GM23248 (cell line): ENCODE data around the gene SPATA31D4. TPM values are rescaled to one million over a fixed set of nuclear protein-coding genes. Genes with fewer than 3 reads are reported as not detected.
"Not testable (repeated sequence)": the region's sequence is repeated elsewhere in the genome, so short reads cannot be mapped to it uniquely, and the experiment has no call there.

Experiments used
- DNase-seq: peaks from one replicate; pipeline ENCODE4 v3.0.0-alpha.2; 2015
- H2AFZ ChIP-seq: fragments of 200-600 bp; sonication (generic); 2 replicates; pipeline ENCODE4 v1.6.1; 2016; ENCODE audit warnings: antibody characterized with exemption
- H3F3A ChIP-seq: fragments of 200-600 bp; sonication (generic); 2 replicates; pipeline ENCODE4 v1.6.1; 2016; ENCODE audit warnings: mild to moderate bottlenecking, antibody characterized with exemption, mixed run types; ENCODE audit not compliant: insufficient read depth
- H3K27ac ChIP-seq: fragments of 200-600 bp; sonication (generic); 2 replicates; pipeline ENCODE4 v1.5.1; 2016; ENCODE audit warnings: mild to moderate bottlenecking
- H3K27me3 ChIP-seq: fragments of 200-600 bp; sonication (generic); replicated peaks from 2 replicates; pipeline ENCODE4 v1.6.1; 2016; ENCODE audit warnings: mild to moderate bottlenecking; ENCODE audit not compliant: insufficient read depth
- H3K36me3 ChIP-seq: fragments of 200-600 bp; sonication (generic); 2 replicates; pipeline ENCODE4 v1.6.1; 2016; ENCODE audit warnings: low read depth, mild to moderate bottlenecking
- H3K4me1 ChIP-seq: fragments of 200-600 bp; sonication (generic); 2 replicates; pipeline ENCODE4 v1.6.1; 2016; ENCODE audit warnings: mild to moderate bottlenecking; ENCODE audit not compliant: insufficient read depth
- H3K4me2 ChIP-seq: fragments of 200-600 bp; sonication (generic); one replicate; pipeline ENCODE4 v1.6.1; 2016; ENCODE audit warnings: mild to moderate bottlenecking; ENCODE audit not compliant: unreplicated experiment
- H3K4me3 ChIP-seq: fragments of 200-600 bp; sonication (generic); 2 replicates; pipeline ENCODE4 v1.5.1; 2016; ENCODE audit warnings: mild to moderate bottlenecking
- H3K79me2 ChIP-seq: fragments of 200-600 bp; sonication (generic); 2 replicates; pipeline ENCODE4 v1.6.1; 2016; ENCODE audit warnings: mild to moderate bottlenecking; ENCODE audit not compliant: insufficient read depth
- H3K9ac ChIP-seq: fragments of 200-600 bp; sonication (generic); 2 replicates; pipeline ENCODE4 v1.6.1; 2016; ENCODE audit warnings: mild to moderate bottlenecking
- H3K9me2 ChIP-seq: fragments of 200-600 bp; sonication (generic); 2 replicates; pipeline ENCODE4 v1.6.1; 2016; ENCODE audit warnings: mixed run types, mild to moderate bottlenecking, moderate library complexity; ENCODE audit not compliant: insufficient read depth
- H3K9me3 ChIP-seq: fragments of 200-600 bp; sonication (generic); one replicate; pipeline ENCODE4 v1.6.1; 2017; ENCODE audit warnings: low read depth
- H4K20me1 ChIP-seq: fragments of 200-600 bp; sonication (generic); 2 replicates; pipeline ENCODE4 v1.6.0; 2016; ENCODE audit not compliant: insufficient read depth
- EZH2 ChIP-seq: fragments of 200-600 bp; sonication (generic); IDR thresholded peaks from 2 replicates; pipeline ENCODE4 v1.6.1; 2018; ENCODE audit warnings: antibody characterized with exemption, mild to moderate bottlenecking; ENCODE audit not compliant: insufficient read depth, poor library complexity, severe bottlenecking
- EZH2phosphoT487 ChIP-seq: fragments of 200-600 bp; sonication (generic); IDR thresholded peaks from 2 replicates; pipeline ENCODE4 v1.6.1; 2018; ENCODE audit warnings: antibody characterized with exemption, moderate library complexity, mild to moderate bottlenecking, low read depth; ENCODE audit not compliant: insufficient read depth
- WGBS, 2 experiments: methylation state at CpG; one replicate each; pipeline ENCODE4 v1.1.6; 2015 to 2017; ENCODE audit warnings: low lambda C conversion rate in 2 of 2, low coverage in 1 of 2; ENCODE audit errors: missing lambda C conversion rate in 2 of 2; 5-methylcytosine and 5-hydroxymethylcytosine counted together
- in situ Hi-C: fragments of 300-500 bp; cut with MboI; formaldehyde crosslinking; loops from 2 replicates; pipeline ENCODE4 v1.15.0; 2020
- polyA plus RNA-seq: library from polyadenylated mRNA; unstranded; fragments of >200 nt; fragmentation: Nextera tagmentation; extraction: Ambion mirVana; gene quantifications from 2 replicates; pipeline ENCODE4 v1.2.1, GENCODE V29; 2016
- total RNA-seq: library from RNA; depleted of rRNA; stranded (reverse); fragments of >200 nt; shearing (Covaris generic); gene quantifications from 2 replicates; pipeline ENCODE4 v1.2.3, GENCODE V29; 2014; rRNA removed

SPATA31D4 gene
- not detected in 2 replicates for total RNA-seq
- polyA plus RNA-seq, result not detected in 2 replicates

GRCh38 chr9:81928305-81928704 lies at the start of gene SPATA31D4:
SPATA31D4 (plus strand) TSS chr9:81928428; CDS start chr9:81928514, 86 bp downstream.
- H3K4me3 ChIP-seq, H3K79me2 ChIP-seq, H3K4me1 ChIP-seq, H3F3A ChIP-seq, DNase-seq, H4K20me1 ChIP-seq, H3K9ac ChIP-seq, H3K36me3 ChIP-seq, H3K4me2 ChIP-seq, H3K27ac ChIP-seq, H3K9me3 ChIP-seq, H3K27me3 ChIP-seq, H3K9me2 ChIP-seq, in situ Hi-C loops, H2AFZ ChIP-seq: not testable (repeated sequence)
- no CpG with 5 or more reads among the region's 3 CpGs for WGBS, 2 experiments

- Histone ChIP-seq H3K9me2 (no peaks in the 10 kb centered on the region), H3K79me2 (no peaks in the 10 kb centered on the region), H3K9ac (no peak overlapping the region), H3K4me2 (no peak overlapping the region), H3K36me3 (no peaks in the 10 kb centered on the region), H2AFZ (no peak overlapping the region), H4K20me1 (no peaks in the 10 kb centered on the region), H3K27me3 (no peaks in the 10 kb centered on the region), H3F3A (no peaks in the 10 kb centered on the region), H3K4me3 (no peak overlapping the region), H3K9me3 (no peaks in the 10 kb centered on the region), H3K4me1 (peaks cover 8% of the 10 kb centered on the region; the same call in 1 of the 2 replicates), H3K27ac (no peak overlapping the region)
- 82 to 84% methylated on average over 2 of the region's 2 CpGs for WGBS, 2 experiments
- DNase-seq, result no peak
- TF ChIP-seq EZH2phosphoT487, result no peak
- TF ChIP-seq EZH2, result no peak
- in situ Hi-C loops, result no loop called here
These were observed 49.7 kb upstream of the SPATA31D4 start for GRCh38 chr9:81878530-81878929.

GRCh38 chr9:81879501-81879916 lies 48.7 kb upstream of the SPATA31D4 start:
- H2AFZ ChIP-seq, result peak overlapping the region; percentile 59; the same call in 1 of the 2 replicates
- DNase-seq, result peak; percentile 35
- no peaks in the 10 kb centered on the region for H3F3A ChIP-seq
- H3K9me2 ChIP-seq, result no peaks in the 10 kb centered on the region
- no peaks in the 10 kb centered on the region for H3K9me3 ChIP-seq
- no peaks in the 10 kb centered on the region for H3K79me2 ChIP-seq
- no peak for TF ChIP-seq EZH2phosphoT487
- TF ChIP-seq EZH2, result no peak
- H3K27ac ChIP-seq, result no peak overlapping the region
- no peaks in the 10 kb centered on the region for H3K27me3 ChIP-seq
- WGBS, 2 experiments, result 46 to 52% methylated on average over 4 of the region's 4 CpGs
- H3K4me2 ChIP-seq, result no peak overlapping the region
- in situ Hi-C loops, result no loop called here
- H4K20me1 ChIP-seq, result no peaks in the 10 kb centered on the region
- no peak overlapping the region for H3K9ac ChIP-seq
- H3K4me3 ChIP-seq, result no peak overlapping the region
- no peaks in the 10 kb centered on the region for H3K36me3 ChIP-seq
- H3K4me1 ChIP-seq, result peaks cover 8% of the 10 kb centered on the region; the same call in 1 of the 2 replicates

GRCh38 chr9:81885602-81886001 lies 42.6 kb upstream of the SPATA31D4 start:
- Histone ChIP-seq H3F3A (no peaks in the 10 kb centered on the region), H3K9me2 (no peaks in the 10 kb centered on the region), H3K4me2 (no peak overlapping the region), H3K27ac (no peak overlapping the region), H3K4me3 (no peak overlapping the region), H4K20me1 (no peaks in the 10 kb centered on the region), H2AFZ (no peak overlapping the region), H3K9me3 (no peaks in the 10 kb centered on the region), H3K9ac (no peak overlapping the region), H3K4me1 (no peaks in the 10 kb centered on the region), H3K36me3 (no peaks in the 10 kb centered on the region), H3K27me3 (no peaks in the 10 kb centered on the region), H3K79me2 (no peaks in the 10 kb centered on the region)
- no peak for TF ChIP-seq EZH2phosphoT487
- no peak for TF ChIP-seq EZH2
- no peak for DNase-seq
- 15 to 19% methylated on average over 2 of the region's 2 CpGs for WGBS, 2 experiments
- in situ Hi-C loops, result no loop called here

GRCh38 chr9:81886665-81887064 lies 41.6 kb upstream of the SPATA31D4 start:
- Histone ChIP-seq H3K9me3 (no peaks in the 10 kb centered on the region), H3K9ac (no peak overlapping the region), H4K20me1 (no peaks in the 10 kb centered on the region), H3K4me2 (no peak overlapping the region), H3F3A (no peaks in the 10 kb centered on the region), H3K27me3 (no peaks in the 10 kb centered on the region), H3K79me2 (no peaks in the 10 kb centered on the region), H3K36me3 (no peaks in the 10 kb centered on the region), H3K27ac (no peak overlapping the region), H3K4me3 (no peak overlapping the region), H3K4me1 (no peaks in the 10 kb centered on the region), H3K9me2 (no peaks in the 10 kb centered on the region), H2AFZ (no peak overlapping the region)
- WGBS, 2 experiments, result 72 to 79% methylated on average over 1 of the region's 1 CpG
- in situ Hi-C loops, result no loop called here
- DNase-seq, result no peak
- TF ChIP-seq EZH2 (no peak), EZH2phosphoT487 (no peak)
